ENCODE results near the gene KIF12.

The KIF12 gene

DNA sequence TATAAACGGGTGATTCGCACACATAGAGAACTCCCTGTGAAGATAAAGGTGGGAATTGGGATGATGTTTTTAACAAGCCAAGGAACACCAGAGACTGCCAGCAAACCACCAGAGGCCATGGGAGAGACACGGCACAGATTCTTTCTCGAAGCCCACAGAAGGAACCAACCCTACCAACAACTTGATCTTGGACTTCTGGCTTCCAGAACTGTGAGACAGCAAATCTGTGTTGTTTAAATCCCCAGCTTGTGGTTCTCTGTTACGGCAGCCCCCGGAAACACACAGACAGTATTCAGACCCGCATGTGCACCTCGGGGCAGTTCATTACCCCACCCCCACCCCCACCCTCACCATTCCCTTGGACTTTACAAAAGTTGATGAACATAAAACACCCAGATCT, 33.8 kb downstream of the KIF12 start:
- DNase-seq (ENCODE audit: low read depth), result no peak

DNA sequence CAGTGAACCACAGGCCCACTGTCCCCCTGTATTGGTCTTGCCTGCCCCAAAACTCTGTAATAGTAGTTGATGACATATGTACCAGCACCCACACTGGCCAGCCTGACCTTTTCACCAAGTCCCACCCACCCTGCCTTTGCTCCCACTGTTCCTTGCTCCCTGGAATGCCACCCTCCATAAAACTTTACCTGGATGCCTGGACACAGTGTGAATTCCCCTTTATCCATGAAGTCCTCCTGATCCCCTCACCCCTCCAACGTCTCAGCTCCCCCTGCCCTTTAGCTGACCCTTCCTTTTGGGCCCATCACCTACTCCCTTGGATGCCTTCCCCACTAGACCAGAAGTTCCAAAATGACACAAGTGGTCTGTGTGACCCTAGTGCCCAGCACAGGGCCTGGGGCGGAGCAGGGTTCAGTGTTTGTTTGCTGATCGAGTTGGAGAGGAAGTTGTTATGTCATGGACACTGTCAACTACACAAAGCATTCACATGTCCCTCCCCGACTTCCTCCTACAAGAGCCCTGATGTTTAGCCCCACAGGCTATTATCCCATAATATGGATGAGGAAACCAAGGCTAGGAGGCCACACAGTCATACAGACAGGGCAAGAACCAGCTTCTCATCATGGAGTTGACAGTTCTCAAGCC, 37.1 kb downstream of the KIF12 start:
- no peak for DNase-seq (ENCODE audit: low read depth)

DNA sequence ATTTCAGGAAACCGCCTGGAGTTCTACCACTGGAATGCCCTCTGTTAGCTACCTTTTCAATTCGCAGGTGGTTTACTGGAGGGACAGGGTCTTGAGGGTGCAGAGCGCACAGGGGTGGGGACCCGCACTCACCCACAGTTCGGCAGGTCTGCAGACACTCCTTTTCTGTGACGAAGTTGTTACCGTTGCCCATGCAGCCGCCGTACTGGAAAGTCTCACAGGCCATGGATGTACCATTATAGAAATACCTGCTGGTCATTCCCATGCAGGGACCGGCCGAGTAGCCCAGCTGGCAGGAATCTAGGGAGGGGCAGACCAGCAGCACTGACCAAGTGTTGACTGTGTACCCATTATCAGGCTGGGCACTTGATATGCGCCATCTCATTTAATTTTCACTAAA, 37.8 kb downstream of the KIF12 start:
- no peak for DNase-seq (ENCODE audit: low read depth)

DNA sequence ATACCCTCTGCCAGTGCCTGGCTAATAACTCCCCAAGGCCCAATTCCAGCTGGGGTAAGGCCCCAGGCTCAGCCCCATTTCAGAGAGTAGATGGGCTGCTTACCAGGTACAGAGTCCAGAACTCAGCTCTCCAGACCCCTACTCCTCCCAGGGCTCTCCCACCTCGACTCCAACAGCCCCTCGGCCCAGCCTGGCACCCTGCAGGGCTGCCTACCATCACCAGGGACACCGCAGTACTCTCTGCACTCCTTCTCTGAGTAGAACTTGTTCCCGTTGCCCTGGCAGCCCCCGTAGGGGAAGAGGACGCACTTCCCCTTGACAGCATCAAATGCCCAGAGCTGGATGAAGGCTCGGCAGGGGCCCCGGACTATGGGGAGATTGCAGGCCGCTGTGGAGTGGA, 38.4 kb downstream of the KIF12 start:
- no peak for DNase-seq (ENCODE audit: low read depth)

DNA sequence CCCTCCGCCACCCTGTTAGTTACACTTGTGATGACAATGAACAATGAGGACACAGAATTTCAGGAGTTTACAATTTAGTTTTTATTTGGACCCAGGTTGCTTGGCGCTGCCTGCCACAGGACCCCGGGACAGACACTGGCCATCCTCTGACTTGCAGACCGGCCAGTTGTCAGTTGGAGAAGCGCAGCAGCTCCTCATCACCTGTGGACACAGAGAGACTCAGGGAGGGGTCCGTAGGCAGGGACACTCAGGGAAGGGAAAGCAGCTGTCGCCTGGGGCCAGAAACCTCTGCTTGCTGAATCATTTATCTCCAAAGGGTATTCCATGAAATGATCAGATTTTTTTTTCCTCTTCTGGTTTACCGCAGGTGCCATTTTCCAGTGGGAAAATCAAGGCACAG, 39.0 kb downstream of the KIF12 start:
- DNase-seq (ENCODE audit: low read depth), result no peak

DNA sequence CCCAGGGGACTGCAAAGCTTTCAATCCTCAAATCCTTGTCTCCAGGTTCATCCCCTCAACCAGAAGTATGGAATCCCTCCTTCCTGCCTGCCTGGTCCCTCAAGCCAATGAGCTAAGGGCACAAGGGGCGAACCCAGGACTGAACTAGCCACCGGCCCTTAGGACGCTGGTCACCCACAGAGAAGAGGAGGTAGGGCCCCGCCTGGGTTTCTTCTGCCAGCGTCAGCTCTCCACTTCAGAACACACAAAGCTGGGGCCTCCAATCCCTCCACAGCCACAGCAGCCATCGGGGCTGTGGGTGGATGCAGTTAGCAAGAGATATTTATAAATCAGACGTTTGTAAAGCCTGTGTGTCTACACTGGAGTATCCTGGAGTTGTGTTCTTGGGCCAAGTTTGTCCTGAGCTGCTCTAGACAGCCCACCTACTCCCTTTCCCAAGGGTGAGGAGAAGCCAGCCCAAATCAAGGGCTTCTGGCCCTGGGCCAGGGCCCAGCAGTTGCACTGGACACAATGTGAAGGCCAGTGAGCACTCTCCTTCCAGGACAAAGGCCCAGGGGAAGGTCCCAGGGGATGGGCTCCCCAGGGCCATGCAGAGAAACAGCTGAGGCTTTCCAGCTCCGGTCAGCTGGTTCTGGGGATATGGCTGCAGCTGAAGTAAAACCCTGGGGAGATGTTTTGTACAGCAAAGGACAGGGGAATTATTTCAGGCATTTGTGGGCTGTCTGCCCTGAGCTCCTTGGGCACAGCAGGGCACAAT, 39.9 kb downstream of the KIF12 start:
- DNase-seq (ENCODE audit: low read depth), result no peak

DNA sequence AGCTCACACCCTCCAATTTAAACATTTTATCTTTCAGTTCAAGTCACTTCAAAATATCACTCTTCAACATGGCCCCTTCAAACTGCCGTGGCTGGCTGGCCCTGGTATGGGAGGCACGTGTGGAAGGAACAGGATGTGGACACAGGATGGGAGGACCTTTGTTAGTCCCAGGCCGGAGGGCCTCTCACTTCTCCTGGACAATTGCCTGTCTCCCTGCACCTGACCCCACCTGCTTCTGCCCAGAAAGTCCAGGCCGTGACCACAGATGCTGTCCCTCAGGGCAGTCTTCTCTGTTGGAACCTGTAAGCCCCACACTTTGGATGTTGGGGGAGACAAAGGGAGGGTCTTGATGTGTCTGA, 40.4 kb downstream of the KIF12 start:
- DNase-seq (ENCODE audit: low read depth), result no peak

DNA sequence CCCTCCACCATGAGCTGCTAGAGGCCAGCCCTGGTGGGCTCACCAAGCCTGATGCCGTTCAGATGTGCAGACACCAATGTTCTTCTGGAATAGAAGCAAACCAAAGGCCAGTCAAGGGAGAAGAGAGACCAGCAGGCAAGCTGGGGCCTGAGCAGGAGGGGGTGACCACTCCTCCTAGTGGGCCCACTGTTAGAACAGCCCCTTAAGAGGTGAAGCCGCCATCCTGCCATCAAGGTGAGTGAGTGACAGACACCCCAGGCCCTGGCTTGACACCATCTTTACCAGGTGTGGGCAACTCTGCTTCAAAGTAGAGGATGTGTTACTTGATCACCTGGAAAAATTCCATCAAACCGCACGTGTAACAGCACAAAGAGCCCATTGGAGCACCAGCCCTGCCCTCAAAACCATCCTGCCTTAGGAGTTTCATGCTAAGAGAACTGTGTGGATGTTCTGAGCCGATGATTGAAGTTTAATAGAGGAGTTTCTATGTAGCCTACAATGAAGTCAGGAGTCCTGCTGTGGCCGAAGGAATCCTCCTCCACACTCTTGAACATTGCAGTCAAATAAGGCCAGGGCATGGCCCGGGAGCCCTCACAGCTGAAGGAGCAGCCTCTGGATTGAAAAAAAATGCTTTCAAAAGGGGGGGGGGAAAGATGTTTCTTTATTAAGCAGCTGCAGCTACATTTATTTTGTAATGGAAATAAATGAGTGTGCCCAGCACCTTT, 41.8 kb downstream of the KIF12 start:
- DNase-seq (ENCODE audit: low read depth), result no peak

DNA sequence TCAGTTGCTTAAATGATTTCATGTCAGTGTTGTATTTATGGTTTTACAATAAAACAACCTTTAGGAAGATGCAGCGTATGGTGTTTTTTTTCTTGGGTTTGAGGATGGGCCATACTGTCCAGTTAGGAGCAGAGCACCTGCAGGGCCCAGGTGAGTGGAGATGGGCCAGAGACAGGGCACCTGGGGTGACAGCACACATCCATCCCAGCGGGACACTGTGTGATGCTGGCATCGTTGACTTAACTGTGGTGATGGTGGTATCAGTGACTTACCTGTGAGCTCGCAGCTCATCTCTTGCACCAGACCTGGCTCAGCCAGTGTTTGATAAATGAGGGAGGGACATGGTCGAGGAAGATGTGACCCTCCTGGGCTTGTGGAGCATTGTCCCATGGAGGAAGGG, 42.6 kb downstream of the KIF12 start:
- DNase-seq (ENCODE audit: low read depth), result no peak

DNA sequence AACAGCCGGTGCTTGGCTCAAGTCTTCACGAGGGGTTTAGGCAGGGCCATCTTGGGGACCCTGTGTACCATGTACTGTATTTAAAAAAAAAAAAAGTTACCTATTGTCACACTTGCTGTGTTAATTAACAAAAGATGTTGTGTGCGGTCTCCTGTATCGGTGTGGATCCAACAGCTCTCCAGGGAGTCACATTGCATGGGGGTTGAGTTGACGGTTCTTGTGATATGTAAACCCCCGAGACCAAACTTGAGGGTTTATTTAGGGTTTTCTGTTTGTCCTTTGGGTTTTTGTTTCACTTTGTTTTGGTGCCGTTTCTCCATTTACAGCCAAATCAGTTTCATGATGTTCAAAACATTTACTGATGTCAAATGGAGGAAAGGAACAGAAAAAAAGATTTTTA, 43.2 kb downstream of the KIF12 start:
- no peak for DNase-seq (ENCODE audit: low read depth)

DNA sequence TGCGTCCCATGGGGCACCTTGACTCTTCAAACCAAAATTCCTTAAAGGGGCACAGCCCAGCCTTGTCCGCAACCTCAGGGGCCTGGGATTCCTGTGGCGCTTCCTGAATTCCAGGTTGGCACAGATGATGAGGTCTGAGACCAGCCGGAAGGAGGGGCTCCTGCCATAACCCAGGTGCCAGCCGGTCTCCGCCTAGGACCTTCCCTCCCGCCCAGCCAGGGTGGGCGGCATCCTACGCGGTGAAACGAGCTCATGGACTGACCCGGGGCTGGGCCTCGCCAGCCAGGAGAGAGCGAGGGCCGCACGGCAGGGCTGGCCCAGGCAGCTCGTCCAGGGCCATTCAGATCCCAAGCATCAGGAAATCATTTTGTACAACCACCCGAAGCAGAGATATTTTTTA, 44.0 kb downstream of the KIF12 start:
- no peak for DNase-seq (ENCODE audit: low read depth)

DNA sequence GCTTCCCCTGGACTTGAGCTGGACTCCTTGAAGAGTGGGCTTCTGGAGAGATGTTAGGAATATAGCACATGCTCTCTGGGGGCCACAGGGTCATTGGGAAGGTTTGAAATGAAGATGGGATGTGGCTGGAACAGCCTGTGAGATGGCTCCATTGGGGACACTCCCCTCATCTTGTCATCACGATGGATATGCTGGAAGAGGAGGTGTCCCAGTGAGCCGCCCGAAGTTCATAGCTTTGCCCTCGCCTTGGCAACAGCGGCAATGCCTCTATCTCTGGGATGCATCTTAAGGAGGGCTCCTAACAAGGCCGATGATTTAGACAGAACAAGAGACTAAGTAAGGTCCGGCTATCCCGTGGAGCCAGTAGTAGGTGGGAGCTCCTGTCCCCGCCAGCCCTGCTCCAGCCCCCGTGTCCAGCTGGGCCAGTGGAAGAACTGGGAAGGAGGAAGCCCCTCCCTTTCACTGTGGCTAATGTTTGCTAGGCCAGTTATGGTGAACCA, 44.9 kb downstream of the KIF12 start:
- no peak for DNase-seq (ENCODE audit: low read depth)

DNA sequence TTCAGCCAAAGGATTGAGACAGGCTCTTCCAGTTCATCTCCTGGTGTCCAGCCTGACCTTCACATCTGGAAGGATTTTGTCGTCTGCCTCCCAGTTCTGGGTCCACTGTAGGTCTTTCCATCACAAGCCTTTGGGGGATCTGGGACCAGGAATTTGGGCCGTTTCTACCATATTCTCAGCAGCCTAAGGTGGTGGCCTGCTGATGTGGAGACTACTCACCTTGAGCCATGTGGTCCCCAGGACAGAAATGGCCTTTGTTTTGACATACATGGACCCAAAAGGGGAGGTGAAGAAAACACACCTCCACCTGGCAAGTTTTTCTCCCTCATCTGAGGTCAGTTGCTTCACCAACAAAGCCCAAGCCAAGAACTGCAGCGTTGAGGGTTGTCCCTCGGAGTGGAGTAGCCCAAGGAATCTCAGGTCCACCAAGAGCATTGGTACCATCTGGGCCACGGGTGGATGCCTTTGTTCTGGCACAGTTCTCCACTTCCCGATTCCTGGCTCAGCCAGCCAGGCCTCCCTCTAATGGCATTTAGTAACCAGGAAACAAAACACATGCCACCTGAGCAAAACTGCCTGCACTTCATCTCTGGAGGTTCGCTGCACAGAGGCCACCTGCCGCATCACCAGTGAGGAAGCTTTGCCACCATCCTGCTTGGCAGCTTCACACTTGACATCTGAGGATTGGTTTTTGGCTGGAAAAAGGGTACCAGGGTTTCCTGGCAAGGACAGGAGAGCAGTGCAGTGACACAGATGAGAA, 45.7 kb downstream of the KIF12 start:
- no peak for DNase-seq (ENCODE audit: low read depth)

DNA sequence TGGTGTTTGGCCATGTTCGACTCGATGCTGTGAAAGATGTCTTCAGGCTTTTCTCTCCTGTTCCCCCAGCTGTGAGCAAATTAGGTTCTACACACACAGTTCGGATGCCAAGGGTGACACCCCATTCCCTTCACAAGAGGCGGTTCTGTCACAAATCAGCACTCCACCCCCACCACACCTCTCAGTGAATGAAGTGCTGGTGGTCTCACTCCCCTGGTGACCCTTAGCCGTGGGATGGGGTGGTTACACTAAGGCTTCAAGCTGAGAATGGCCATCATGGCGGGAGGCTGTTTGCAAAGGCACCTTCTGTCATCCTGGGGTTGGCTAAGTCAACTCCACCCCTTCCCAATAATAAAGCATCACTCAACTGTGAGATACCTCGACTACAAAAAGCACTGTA, 47.4 kb downstream of the KIF12 start:
- no peak for DNase-seq (ENCODE audit: low read depth)

DNA sequence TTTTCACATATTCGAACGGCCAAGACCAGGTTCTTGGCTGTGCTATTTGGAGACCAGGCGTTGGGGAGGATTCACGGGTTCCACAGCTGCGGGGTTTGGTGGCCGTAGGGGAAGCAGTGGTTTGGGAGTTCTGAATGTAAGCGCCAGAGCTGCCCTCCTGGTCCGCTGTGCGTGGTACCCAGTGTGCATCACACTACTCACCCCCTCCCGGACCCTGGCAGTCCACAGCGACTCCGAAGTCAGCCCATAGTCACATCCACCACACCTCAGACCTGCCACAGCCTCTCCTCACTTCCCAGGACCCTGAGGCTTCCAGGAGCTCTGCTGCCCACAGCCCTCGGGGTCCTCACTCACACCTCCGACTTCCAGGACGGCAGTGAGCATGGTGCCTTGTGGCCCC, 47.8 kb downstream of the KIF12 start:
- DNase-seq (ENCODE audit: low read depth), result no peak

DNA sequence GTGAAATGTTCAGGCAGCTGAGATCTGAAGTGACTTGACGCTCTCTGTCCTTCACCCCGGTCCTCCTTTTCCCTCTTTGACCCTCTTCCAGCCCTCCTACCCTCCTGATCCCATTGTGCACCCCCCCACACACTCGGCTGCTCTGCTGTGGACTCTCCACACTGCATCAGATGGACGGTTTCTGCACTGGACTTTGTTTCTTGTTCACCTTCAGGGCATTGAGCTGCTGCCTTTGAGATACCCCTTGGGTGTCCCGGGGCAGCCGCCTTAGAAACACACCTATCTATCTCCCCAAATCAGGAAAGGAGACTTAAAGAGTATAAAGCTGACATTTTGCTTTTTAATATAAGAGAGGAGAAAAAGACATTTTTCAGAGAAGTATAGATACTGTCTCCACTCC, 48.4 kb downstream of the KIF12 start:
- DNase-seq (ENCODE audit: low read depth), result no peak

DNA sequence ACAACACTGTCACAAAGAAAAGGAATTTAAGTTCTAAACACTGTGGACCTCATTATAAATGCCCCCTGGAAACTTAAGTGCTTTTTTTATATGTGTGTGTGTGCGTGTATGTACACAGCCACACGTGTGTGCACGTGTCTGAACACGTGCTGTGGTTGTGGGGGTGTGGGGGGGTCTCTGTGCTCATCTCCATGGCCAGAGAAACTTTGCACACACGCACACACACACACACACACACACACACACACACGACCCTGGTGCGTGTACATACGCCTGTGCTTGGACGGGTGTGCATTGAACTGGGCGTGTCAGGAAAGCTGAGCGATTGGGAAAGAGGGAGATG, 48.9 kb downstream of the KIF12 start:
- DNase-seq (ENCODE audit: low read depth), result no peak

DNA sequence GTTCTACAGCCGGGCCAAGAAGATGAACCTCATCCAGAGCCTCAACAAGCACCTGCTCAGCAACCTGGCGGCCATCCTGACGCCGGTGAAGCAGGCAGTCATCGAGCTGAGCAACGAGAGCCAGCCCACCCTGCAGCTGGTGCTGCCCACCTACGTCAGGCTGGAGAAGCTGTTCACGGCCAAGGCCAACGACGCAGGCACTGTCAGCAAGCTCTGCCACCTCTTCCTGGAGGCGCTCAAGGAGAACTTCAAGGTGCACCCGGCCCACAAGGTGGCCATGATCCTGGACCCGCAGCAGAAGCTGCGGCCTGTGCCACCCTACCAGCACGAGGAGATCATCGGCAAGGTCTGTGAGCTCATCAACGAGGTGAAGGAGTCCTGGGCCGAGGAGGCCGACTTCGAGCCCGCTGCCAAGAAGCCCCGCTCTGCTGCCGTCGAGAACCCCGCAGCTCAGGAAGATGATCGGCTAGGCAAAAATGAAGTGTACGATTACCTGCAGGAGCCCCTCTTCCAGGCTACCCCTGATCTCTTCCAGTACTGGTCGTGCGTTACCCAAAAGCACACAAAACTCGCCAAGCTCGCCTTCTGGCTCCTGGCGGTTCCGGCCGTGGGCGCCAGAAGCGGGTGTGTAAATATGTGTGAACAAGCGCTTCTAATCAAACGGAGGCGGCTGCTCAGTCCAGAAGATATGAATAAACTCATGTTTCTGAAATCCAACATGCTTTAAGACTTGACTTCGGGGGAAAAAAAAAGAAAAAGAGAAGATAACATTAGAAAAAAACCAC, 49.5 kb downstream of the KIF12 start:
- DNase-seq (ENCODE audit: low read depth), result no peak

DNA sequence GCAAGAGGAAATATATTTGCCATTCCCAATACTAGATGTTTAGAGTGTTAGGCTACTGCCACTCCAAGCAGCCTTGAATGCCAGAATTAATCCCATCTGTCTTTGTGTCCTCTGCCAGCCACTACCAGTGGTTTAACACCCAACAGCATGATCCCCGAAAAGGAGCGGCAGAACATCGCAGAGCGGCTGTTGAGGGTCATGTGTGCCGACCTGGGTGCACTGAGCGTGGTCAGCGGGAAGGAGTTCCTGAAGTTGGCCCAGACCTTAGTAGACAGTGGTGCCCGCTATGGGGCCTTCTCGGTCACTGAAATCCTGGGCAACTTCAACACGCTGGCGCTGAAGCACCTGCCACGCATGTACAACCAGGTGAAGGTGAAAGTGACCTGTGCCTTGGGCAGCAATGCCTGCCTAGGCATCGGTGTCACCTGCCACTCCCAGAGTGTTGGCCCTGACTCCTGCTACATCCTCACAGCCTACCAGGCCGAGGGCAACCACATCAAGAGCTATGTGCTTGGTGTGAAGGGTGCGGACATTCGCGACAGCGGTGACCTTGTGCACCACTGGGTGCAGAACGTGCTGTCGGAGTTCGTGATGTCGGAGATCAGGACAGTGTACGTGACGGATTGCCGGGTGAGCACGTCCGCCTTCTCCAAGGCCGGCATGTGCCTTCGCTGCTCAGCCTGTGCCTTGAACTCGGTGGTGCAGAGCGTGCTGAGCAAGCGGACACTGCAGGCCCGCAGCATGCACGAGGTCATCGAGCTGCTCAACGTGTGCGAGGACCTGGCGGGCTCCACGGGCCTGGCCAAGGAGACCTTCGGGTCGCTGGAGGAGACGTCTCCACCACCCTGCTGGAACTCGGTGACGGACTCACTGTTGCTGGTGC, 50.3 kb downstream of the KIF12 start:
- no peak for DNase-seq (ENCODE audit: low read depth)

DNA sequence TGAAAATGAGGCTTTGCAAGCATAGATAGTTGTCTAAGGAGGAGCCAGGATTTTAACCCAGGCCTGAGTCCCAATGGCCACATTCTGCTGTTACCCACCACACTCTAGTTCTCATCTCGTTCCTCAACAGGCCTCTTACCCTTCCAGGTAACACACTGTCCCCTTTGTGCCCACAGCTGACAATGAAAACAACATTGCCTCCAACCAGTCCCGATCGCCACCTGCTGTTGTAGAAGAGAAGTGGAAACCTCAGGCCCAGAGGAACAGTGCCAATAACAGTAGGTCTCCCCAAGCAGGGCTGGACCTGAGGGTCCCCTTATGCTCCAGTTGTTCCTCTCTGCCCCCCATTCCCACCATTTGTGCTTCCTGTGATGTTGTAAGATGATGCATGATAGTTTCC, 51.4 kb downstream of the KIF12 start:
- DNase-seq (ENCODE audit: low read depth), result no peak

DNA sequence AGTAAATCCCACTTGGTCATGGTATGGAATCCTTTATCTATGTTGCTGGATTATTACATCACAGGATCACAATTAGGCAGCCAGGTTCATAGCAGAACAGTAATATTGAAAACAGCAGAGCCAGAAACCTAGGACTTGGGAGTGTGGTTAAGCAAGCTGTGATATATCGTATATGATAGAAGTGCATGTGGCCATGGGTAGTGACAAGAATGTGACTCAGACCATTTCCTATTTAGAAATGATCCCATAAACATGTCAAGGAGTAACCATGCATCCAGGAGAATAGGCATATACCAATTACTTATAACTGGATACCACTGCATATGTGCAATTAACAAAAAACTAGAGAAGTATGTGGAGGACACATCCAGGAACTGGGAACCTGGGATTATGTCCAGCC, 52.2 kb downstream of the KIF12 start:
- no peak for DNase-seq (ENCODE audit: low read depth)

Measured in stimulated activated CD8-positive, alpha-beta memory T cell treated with anti-CD3 and anti-CD28 coated beads, Interleukin-12 subunit alpha, Interleukin-12 subunit beta, amount 100 ng/mL, for 4 hours (primary cell).